Activated CD4-positive, CD25-positive, alpha-beta regulatory T cell treated with anti-CD3 and anti-CD28 coated beads, Interleukin-2, amount 50 U/mL, for 72 hours (primary cell): ENCODE results near the gene CDC5L.

Source experiments
- DNase-seq: peaks from one replicate; pipeline ENCODE4 v3.0.0; 2021

CDC5L gene

DNA sequence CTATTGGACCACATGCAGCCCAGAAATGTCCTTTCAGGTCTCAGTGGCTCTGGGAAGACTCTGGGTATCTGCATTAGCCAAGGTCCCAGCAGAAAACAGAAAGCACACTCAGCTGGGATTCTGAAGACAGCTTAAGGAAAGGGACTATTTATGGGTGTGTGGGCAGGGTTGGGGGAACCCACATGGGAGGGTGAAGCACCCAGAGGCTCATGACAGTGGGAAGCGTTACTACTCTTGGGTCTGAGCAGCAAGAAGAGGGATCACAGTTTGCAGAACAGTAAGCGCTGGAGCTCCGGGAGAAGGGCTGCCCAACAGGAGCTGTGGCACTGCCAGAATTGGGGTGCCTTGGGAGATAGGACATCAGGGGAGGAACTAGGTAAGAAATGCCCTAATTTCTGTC lies 12.4 kb upstream of the CDC5L start:
- no peak for DNase-seq

DNA sequence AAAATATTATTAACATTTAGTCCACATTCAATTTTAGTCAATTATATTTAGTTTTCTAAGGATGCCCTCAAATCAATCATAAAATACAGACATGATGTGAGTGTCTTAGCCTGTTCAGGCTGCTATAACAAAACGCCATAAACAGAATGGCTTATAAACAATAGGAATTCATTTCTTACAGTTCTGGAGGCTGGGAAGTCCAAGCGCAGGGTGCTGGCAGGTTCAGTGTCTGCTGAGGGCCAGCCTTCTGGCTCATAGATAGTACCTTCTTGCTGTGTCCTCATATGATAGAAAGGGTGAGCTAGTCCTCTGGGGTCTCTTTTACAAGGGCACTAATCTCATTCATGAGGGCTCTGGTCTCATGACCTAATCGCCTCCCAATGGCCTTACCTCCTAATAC lies 10.0 kb upstream of the CDC5L start:
- no peak for DNase-seq

DNA sequence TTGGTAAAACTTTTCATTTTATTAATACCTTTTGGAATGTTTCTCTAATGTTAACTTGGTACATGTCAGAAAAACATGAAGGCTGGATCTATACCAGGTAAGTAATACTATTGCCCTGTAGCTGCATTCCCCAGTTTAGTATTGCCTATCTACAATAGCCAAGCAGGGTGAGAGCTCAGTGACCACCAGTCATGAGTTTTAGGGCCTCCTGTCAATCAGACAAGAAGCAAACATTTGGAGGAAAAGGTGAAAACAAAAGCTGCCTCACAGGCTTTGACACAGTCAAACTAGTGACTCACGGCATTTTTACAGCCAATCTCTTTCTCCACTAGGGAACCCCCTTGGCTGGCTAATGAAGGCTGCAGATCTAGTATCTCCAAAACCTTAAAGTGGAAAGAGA lies 9.5 kb upstream of the CDC5L start:
- DNase-seq: no peak

DNA sequence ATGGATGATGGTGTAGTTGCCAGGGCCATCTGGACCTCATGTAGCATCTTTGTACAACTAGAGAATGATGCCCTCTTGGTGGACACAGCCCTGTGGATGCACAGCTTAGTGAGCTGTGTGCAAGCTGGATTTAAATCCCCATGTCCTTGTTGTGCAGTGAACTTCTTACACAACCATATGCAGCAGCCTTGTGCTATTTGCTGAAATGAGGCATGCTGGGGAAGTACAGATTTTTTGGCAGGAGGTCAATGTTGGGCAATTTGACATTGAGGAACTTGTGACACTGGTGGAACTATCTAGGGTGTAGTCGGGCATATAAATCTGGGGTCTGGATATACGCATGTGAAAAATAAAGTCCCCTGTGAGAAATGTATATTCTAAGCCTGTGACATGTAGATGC lies 5.8 kb upstream of the CDC5L start:
- DNase-seq: no peak

DNA sequence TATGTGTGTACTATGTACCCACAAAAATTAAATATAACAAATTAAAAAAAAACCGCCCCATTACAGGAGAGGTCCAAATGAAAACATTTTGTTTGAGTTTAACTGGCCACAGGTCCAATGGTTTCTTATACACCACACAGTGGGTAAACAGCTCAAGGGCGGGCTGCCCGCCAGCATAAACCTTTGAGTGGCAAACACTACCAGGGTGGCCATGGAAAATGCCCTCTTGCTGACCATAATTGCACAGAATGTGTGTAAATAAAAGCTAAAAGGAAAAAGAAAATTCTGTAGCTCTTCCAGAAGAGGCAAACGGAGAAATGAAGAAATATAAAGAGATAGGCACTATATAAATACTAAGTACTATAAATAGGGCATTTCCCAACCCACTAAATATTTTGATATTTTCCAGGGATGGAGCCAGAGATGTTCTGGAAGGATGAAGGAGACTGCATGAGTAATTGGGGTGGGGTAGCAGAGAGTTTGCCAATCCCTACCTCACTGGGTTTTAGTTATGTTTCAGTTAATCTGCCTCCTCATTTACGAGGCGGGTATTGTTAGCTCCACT lies 1.1 kb upstream of the CDC5L start:
- DNase-seq: no peak

DNA sequence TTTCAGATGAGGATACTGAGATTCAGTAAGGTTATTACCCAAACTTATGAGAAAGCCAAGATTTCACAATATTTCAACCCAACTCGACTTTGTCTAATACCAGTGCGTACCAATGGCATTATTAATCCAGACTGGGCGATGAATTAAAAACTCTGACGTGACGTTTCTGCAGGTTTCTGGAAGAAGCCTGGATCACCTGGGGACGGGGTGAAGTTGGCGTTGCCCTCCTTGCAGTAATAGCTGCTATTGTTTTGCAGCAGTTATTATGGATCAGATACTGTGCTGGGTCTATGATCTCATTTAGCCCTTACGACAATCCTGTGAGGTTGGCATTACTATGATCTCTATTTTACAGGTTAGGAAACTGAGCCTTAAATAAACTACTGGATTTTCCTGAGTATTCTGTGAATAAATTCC lies 569 bp upstream of the CDC5L start:
- DNase-seq: no peak

DNA sequence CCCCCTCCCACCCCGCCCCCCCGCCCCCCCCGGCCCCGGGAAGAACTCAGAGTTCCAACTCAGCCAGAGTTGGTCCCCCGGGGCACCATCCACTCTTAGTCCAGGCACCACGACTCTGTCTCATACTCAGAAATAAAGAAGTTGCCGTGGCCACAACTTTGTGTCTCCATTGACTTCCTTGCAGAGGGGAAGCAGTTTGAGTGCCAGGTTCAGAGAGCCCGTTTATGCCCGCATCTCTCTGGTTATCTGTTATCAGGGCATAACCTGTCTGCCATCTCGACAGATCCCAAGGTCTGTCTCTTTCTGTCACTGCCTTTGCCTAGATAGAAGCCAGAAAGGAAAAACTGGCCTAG lies 605 bp downstream of the CDC5L start:
- no peak for DNase-seq

DNA sequence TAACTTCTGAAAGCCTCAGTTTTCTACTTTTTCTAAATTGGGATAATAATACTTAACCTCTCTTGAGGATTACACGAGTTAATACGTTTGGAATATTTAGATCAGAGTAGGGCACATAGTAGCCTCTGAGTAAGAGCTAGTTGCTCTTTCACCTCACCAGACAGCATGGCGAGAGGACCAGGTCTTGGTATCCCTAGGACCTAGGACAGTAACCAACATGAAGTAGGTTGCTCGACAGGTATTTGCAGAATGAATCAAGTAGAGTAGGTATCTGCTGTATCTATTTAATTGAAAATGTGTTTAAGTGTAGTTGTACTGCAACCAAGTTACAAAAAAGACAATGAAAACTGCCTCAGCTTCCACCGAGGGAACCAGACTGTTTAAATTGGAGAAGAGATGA lies 1.4 kb downstream of the CDC5L start:
- no peak for DNase-seq

DNA sequence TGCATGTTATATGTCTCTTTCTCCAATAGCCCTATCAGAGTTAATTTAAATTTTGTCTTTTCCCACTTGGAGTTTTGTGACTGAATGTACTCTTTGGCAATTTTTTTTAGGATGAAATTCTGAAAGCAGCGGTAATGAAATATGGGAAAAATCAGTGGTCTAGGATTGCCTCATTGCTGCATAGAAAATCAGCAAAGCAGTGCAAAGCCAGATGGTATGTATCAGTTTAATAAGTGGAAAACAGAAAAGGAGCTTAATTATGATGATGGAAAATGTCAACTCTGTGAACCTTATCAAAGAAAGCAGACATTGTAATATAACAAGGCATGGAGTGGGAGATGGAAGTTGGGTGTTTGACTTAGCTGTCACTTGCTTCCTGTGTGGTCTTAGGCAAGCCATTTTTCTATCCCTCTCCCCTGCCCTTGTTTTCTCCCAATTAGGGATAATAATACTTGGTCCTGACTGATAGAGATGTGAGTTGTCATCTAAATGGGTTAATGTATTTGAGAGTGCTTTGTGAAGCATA lies 2.7 kb downstream of the CDC5L start:
- DNase-seq: no peak

DNA sequence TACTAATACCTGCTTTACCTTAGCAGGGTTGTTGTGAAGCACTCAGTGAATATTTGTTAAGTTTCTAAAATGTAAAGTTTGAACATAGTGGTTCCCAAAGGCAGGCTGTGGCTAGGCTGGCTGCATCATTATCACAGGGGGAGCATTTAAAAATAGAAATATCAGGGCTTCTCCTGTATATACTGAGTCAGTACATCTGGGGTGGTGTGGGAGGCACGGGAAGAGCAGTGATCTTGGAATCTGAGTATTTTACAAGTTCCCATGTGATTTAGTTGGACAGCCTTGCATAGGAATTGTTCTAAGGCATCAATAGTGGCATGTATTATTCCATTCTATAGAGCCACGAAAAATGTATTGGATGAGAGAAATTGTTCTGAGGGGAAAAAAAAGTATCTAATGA lies 8.0 kb downstream of the CDC5L start:
- DNase-seq: no peak

DNA sequence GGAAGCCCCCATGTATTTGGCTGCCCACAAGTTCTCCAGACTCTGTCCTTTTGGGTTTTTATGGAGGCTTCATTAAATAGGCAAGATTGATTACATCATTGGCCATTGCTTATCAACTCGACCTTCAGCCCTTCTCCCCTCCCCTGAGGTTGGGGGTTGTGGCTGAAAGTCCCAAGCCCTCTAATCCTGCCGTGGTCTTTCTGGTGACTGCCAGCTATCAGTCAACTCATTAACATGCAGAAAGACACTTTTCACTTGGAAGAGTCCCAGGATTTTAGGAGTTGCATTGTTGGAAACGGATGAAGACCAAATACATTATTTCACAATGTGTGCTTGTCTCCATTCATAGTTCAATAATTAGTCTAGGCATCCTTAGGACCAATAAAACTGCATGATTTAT lies 9.5 kb downstream of the CDC5L start:
- no peak for DNase-seq

DNA sequence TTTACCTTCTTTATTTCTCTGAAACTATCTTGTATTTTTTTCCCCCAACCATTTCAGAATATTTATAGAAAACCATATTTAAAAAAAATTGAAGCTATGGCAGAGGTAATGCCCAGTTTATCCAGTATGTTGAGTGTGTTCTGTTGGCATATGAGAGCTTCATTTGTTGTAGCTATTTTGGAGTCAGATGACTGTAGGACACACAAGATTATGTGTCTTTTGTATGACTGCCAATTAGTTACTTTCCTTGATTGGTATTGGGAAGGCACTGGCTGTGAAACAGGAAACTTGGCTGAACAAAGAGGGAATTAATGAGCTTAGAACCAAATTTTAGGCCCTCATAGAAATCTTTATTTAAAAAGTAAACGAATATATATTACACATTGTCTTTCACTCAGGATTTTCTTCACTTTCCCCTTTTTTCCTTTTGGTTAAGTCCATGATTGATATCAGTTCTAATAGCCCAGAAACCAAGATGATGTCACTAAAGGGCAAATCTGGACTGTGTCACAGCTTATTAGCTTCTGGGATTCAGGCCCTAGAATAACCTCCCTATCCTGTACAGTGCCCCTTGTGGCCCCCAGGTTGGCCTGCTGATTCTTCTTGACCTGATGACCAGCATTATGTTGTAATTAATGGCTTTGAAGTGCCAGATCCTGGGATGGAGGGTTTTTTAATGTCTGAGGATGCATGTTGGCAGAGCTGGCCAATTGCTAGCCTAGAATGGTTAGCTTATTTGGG lies 10.1 kb downstream of the CDC5L start:
- DNase-seq: no peak

DNA sequence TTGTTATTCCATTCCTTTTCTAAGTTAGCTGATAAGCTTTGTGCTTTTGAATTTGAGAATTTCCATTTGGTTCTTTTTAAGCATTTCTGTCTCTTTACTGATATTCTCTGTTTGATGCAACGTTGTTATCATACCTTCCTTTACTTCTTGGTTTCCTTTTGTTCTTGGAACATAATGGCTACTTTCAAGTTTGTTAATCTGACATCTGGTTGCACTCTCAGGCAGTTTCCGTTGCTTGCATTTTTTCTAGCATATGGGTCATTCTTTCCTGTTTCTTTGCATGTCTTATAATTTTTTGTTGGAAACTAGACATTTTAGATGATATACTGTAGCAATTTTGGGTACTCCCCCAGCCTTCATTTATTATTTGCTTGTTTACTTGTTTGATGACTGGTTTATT lies 12.5 kb downstream of the CDC5L start:
- no peak for DNase-seq

DNA sequence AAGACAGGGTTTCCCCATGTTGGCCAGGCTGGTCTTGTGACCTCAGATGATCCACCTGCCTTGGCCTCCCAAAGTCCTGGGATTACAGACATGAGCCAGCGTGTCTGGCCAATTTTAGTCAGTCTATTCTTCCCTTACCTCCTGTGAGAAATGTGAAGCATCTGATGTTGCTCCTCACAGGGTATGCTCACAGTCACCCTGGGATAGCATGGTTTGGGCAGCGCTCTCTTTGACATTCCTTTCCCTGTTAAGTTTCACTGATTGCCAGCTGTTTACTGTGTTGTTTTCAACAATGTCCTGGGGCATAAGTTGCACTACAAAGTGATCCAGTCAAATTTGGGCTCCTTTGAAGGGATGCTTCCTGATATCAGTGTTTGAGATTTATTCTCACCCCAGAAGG lies 13.1 kb downstream of the CDC5L start:
- no peak for DNase-seq

DNA sequence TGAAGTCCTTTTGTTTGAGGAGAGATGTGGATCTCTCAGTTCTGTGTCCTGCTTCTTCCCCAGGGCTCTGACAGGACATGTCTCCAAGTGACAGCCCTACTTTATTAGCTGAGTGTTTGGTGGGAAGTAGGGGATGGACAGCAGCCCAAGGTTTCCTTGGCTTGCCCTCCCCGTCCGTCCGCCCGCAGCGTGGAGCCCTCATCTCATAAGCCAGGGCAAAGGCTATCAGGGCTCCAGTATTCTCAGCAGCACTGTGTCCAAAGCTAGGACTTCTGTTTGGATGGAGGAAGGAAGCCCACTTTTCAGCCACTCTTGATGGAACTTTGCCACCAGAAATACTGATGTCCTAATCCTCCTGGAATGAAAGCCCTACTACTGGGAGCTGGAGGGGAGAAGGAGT lies 13.6 kb downstream of the CDC5L start:
- DNase-seq: no peak

DNA sequence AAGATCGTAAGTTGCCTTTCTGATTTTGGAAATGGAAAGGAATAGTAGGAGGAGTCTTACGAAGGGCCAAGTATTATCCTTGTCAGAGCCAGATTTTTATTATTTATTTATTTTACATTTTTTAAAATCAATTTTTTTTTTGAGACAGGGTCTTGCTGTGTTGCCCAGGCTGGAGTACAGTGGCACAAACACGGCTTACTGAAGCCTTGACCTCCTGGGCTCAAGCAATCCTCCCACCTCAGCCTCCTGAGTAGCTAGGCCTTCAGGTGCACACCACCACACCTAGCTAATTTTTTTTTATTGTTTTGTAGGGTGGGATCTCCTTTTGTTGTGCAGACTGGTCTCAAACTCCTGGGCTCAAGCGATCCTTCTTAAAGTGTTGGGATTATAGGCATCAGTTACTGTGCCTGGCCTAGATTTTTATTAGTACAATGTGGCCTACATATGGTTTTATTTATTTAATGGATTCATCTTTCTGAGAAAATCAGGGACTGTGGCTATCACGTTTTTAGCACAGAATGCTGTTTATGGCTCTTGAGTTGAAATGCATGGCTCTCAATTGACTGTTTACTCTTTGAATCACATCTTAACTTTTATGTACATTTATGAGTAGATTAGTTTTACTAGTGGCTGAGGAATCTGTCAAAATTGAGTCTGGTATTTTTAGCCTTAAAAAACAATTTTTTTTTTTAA lies 16.7 kb downstream of the CDC5L start:
- DNase-seq: no peak

DNA sequence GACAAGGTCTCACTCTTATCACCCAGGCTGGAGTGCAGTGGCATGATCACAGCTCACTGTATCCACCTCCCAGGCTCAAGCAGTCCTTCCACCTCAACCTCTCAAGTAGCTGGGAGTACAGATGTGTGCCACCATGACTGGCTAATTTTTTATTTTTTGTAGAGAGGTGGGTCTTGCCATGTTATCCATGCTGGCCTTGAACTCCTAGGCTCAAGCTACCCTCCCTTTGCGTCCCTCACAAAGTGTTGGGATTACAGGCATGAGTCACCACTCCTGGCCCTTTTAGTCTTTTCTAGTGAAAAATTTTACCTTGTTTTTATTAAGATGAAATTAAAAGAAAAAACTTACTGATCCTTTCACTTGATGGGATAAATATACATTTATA lies 17.2 kb downstream of the CDC5L start:
- no peak for DNase-seq

DNA sequence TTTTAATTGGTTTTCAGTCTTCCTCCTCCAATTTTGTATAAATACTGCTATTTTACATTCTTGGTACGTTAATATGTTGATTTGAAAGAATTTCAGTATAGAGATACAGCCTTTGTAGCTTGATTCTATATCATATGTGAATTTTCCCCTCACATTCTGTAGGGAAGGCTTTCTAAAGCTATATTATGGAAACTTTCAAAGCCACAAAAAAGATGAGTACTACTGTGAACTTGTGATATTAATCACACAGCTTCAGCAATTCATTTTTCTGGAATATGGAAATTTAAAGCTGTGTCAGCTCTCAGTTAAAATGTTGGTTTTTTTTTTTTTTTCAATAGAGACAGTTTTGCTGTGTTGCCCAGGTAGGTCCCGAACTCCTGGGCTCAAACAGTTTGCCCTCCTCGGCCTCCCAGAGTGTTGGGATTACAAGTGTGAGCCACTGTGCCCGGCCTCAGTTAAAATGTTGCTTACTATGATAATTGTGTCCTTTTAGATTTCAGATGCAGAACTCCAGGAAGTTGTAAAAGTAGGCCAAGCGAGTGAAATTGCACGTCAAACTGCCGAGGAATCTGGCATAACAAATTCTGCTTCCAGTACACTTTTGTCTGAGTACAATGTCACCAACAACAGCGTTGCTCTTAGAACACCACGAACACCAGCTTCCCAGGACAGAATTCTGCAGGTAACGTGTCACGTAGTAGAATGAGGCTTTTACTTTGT lies 20.6 kb downstream of the CDC5L start:
- no peak for DNase-seq

DNA sequence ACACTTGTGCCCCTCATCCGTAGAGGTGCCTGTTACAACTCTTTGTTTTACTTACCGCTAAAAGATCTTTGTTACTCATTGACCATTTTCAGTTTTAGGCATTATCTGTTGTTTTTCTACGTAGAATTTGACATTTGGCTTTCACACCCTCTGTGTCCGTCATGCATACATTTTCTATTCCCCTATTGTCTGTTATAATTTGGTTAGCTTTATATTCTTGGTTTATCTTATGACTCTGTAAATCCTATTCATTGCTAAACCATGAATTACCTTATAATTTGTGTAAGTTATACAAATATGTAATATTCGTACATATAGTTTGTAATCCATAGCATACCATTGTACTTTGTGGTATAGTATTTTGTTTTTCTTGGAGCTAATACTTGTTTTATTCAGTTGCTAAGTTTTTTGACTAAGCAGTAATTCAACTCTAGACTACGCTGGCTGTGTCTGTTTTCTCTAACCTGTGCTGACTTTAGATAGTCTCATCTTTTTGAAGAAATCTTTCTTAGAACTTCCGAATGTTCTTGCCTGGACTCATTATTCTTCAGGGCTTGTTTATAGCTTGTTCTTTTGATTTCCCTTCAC lies 21.8 kb downstream of the CDC5L start:
- DNase-seq: no peak

DNA sequence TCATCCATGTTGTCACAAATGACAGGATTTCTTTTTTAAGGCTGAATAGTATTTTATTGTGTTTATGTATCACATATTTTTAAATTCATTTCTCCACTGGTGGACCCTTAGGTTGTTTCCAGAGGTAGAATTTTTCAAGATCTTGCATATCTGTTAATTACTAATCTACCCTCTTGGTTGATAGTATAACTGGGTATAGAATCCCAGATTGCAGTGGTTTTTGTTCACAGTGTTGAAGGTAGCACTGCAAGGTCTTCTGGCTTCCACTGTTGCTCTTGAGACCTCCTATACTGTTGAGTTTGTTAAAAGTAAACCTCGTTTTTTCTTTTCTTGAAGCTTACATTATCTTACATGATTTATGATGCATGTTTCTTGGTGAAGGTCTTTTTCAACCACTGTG lies 22.9 kb downstream of the CDC5L start:
- DNase-seq: no peak

DNA sequence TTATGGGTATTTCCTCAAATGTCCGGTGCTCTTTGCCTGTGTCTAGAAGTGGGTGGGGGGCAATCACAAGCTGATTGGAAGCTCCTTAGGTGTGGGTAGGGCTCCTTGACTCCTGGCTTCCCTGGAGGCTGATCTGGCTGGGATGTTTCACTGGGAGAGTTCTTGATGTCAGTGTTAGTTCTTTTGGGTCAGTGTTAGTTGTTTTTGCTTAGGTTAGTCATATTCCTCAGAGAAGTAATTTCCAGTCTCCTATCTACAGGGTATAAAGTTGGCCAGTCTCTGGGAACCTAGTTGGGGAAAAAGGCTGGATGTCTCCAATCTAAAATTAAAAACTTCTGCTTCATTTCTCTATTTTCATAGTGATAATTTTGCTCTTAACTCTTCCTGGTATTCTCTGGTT lies 23.6 kb downstream of the CDC5L start:
- DNase-seq: no peak

DNA sequence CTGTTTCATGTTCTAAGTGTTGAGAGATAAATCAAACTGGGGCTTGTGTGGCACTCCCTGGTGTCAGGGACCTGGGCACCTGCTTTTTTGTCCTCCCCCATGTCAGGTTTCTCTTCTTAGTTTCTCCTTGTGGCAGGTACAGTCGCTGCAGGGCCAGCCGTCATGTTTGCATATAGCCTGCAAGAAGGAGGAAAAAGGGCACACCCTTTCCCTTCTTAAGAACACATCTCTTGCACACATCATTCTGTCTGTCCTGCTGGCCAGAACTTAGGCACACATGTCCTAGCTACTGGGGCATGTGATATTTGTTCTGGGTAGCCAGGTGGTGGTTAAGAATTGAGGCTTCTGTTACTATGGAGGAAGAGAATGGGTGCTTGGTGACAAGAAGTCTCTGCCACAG lies 27.9 kb downstream of the CDC5L start:
- DNase-seq: no peak

DNA sequence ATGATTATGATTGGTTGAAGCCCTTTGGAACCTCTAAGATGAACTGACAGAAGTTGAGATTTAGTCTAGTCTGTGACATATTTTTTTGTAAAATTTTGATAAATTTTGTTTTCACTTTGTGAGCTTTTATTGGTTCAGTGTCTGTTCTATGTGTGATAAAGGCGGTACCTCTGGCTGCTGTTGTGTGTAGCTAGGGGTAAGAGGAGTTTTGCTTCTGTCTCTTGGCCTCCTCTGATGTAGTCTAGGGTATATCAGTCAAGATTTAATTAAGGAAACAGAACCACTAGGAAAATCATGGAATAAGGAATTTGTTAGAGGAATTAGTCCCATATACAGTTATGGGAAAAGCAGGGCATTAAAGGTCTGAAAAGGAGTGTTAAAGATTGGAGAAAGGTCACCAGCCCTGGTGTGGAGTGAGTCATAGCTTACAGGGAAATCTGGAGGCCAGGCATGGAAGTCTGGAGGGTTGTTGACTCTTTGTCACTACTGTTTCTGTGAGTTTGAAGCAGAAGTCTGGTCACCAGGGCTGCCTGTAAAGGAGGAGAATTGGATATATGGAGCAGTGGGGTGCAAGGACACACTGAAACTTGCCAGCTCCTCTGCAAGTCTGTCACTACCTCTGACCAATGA lies 28.5 kb downstream of the CDC5L start:
- DNase-seq: no peak
